ENCODE results near the gene ADAM12. TPM values are rescaled to one million over a fixed set of nuclear protein-coding genes. Genes with fewer than 3 reads are reported as not detected.
A peak's percentile ranks its signal among the peaks of the same experiment; 100 is the strongest.

The ADAM12 gene
- total RNA-seq, 2 donors from 2014 or later, result 0.46 TPM; not detected in 1

GRCh38 chr10:126097558-126098225, 290.6 kb downstream of the ADAM12 start:
- Mint-ChIP-seq H3K4me1 (no peaks in the 10 kb centered on the region), H3K9me3 (no peaks in the 10 kb centered on the region), H3K36me3 (ENCODE audit: low read depth) (no peaks in the 10 kb centered on the region), H3K4me3 (no peak overlapping the region), H3K27ac (no peak overlapping the region), H3K27me3 (ENCODE audit: insufficient read depth) (peaks cover 1% of the 10 kb centered on the region)
- Histone ChIP-seq H3K36me3 (ENCODE audit: control insufficient read depth, insufficient read depth, low read length) (no peaks in the 10 kb centered on the region), H3K4me3 (ENCODE audit: low read length) (no peak overlapping the region), H3K4me1 (ENCODE audit: control insufficient read depth, insufficient read depth, low read length) (no peaks in the 10 kb centered on the region), H3K27me3 (ENCODE audit: control insufficient read depth, insufficient read depth, low read length, poor library complexity, severe bottlenecking) (no peaks in the 10 kb centered on the region), H3K9ac (ENCODE audit: extremely low read depth, low read length, poor library complexity, severe bottlenecking) (no peak overlapping the region), H3K9me3 (ENCODE audit: control insufficient read depth, low read length) (no peaks in the 10 kb centered on the region), H3K27ac (ENCODE audit: low read depth, low read length) (no peak overlapping the region)
- DNase-seq, result no peak
- WGBS, 2 experiments (ENCODE audit: insufficient coverage in 1 of 2, insufficient read length in 1 of 2), result 88 to 100% methylated on average over 4 to 6 of the region's 6 CpGs
- TF ChIP-seq, protein P1, sequence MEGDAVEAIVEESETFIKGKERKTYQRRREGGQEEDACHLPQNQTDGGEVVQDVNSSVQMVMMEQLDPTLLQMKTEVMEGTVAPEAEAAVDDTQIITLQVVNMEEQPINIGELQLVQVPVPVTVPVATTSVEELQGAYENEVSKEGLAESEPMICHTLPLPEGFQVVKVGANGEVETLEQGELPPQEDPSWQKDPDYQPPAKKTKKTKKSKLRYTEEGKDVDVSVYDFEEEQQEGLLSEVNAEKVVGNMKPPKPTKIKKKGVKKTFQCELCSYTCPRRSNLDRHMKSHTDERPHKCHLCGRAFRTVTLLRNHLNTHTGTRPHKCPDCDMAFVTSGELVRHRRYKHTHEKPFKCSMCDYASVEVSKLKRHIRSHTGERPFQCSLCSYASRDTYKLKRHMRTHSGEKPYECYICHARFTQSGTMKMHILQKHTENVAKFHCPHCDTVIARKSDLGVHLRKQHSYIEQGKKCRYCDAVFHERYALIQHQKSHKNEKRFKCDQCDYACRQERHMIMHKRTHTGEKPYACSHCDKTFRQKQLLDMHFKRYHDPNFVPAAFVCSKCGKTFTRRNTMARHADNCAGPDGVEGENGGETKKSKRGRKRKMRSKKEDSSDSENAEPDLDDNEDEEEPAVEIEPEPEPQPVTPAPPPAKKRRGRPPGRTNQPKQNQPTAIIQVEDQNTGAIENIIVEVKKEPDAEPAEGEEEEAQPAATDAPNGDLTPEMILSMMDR (conservative IDR thresholded peaks at IDR 0.05), result peak; percentile 54

DNA sequence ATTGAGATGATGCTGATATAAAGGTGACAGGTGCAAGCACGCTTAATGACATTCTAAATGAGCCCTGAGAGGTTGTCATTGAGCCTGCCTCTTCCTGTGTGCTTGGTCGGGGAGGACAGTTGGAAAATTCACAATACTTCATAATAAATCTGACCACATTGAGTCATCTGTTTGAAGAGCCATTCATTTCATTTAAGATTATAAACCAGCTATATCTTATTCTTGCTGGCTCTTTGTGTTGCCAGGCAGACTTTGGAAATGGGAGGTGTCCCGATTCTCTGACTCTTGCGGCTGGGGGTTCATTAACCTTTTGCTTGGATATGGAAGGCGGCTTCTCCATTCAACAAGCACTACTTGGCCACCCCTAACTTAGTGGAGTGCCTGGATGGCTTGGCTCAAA, 293.7 kb downstream of the ADAM12 start:
- Mint-ChIP-seq H3K4me1 (no peaks in the 10 kb centered on the region), H3K9me3 (no peaks in the 10 kb centered on the region), H3K27ac (no peak overlapping the region), H3K27me3 (ENCODE audit: insufficient read depth) (no peaks in the 10 kb centered on the region), H3K4me3 (no peak overlapping the region), H3K36me3 (ENCODE audit: low read depth) (no peaks in the 10 kb centered on the region)
- DNase-seq, result no peak
- H3K27me3 ChIP-seq (ENCODE audit: control insufficient read depth, insufficient read depth, low read length, poor library complexity, severe bottlenecking), result no peaks in the 10 kb centered on the region
- H3K4me3 ChIP-seq (ENCODE audit: low read length), result no peak overlapping the region
- no peaks in the 10 kb centered on the region for H3K9me3 ChIP-seq (ENCODE audit: control insufficient read depth, low read length)
- no peaks in the 10 kb centered on the region for H3K36me3 ChIP-seq (ENCODE audit: control insufficient read depth, insufficient read depth, low read length)
- H3K4me1 ChIP-seq (ENCODE audit: control insufficient read depth, insufficient read depth, low read length), result no peaks in the 10 kb centered on the region
- no peak overlapping the region for H3K9ac ChIP-seq (ENCODE audit: extremely low read depth, low read length, poor library complexity, severe bottlenecking)
- TF ChIP-seq, protein P1 (conservative IDR thresholded peaks at IDR 0.05), result no peak
- H3K27ac ChIP-seq (ENCODE audit: low read depth, low read length), result no peak overlapping the region
- WGBS, 2 experiments (ENCODE audit: insufficient coverage in 1 of 2, insufficient read length in 1 of 2), result 84 to 86% methylated on average over 2 to 5 of the region's 5 CpGs

- H3K36me3 ChIP-seq (ENCODE audit: control insufficient read depth, insufficient read depth, low read length), result no peaks in the 10 kb centered on the region
- Mint-ChIP-seq H3K9me3 (no peaks in the 10 kb centered on the region), H3K27me3 (ENCODE audit: insufficient read depth) (no peaks in the 10 kb centered on the region), H3K36me3 (ENCODE audit: low read depth) (no peaks in the 10 kb centered on the region), H3K4me1 (no peaks in the 10 kb centered on the region), H3K27ac (no peak overlapping the region), H3K4me3 (no peak overlapping the region)
- H3K9ac ChIP-seq (ENCODE audit: extremely low read depth, low read length, poor library complexity, severe bottlenecking), result no peak overlapping the region
- 93 to 96% methylated on average over 5 to 7 of the region's 7 CpGs for WGBS, 2 experiments (ENCODE audit: insufficient coverage in 1 of 2, insufficient read length in 1 of 2)
- TF ChIP-seq, protein P1 (conservative IDR thresholded peaks at IDR 0.05), result no peak
- H3K9me3 ChIP-seq (ENCODE audit: control insufficient read depth, low read length), result no peaks in the 10 kb centered on the region
- no peaks in the 10 kb centered on the region for H3K27me3 ChIP-seq (ENCODE audit: control insufficient read depth, insufficient read depth, low read length, poor library complexity, severe bottlenecking)
- no peak for DNase-seq
- no peaks in the 10 kb centered on the region for H3K4me1 ChIP-seq (ENCODE audit: control insufficient read depth, insufficient read depth, low read length)
- H3K4me3 ChIP-seq (ENCODE audit: low read length), result no peak overlapping the region
- H3K27ac ChIP-seq (ENCODE audit: low read depth, low read length), result no peak overlapping the region
Observed at GRCh38 chr10:126092366-126093215, 295.7 kb downstream of the ADAM12 start.

All from endodermal cell (in vitro differentiated cells).